HG03060 (cell line): ENCODE data around the gene CSNK2B.
"Not testable (repeated sequence)": the region's sequence is repeated elsewhere in the genome, so short reads cannot be mapped to it uniquely, and the experiment has no call there.

Experiments
- ATAC-seq: cut with Tn5 transposase; IDR thresholded peaks from one replicate; pipeline ENCODE4 v1.9.1; 2021; ENCODE audit warnings: low read depth, moderate number of reproducible peaks; ENCODE audit not compliant: unreplicated experiment

CSNK2B gene

DNA sequence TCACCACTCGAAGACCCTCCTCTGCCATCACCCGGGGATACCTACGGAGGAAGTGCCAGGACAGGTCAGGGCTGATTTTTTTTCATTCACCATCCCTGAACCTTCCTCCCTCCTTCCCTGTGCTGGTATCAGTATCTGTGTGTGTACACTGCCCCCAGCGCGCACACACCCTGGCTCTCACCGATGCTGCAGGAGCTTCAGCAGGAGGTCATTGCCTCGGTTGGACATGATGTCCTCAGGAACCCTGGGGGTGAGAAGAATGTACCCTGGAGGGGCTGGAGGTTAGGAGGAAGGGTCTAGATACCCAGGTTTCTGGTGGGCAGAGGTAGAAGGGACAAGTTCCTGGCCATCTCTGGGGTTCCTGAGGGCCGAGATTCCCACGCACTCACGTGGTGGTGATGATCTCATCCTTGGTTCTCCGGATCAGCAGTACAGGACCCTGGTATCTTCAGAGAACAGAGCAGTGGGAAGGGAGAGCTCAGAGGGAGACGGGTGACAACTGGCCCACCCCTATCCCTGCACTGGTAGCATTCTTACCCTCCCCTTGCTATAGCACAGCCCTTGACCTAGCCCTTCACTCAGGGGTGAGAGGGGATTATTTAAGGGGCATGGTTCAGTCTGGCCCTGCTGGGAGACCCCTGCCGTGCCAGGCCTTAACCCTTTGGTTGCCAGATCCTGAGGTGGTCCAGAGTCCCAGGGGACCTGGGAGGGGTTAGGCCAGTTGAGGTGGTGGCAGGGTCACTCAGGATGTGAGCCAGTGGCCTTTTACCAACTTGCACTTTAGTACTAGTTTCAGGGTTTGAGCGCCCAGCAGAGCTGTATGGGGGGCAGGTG lies 22.2 kb downstream of the CSNK2B start:
- ATAC-seq = no peak

DNA sequence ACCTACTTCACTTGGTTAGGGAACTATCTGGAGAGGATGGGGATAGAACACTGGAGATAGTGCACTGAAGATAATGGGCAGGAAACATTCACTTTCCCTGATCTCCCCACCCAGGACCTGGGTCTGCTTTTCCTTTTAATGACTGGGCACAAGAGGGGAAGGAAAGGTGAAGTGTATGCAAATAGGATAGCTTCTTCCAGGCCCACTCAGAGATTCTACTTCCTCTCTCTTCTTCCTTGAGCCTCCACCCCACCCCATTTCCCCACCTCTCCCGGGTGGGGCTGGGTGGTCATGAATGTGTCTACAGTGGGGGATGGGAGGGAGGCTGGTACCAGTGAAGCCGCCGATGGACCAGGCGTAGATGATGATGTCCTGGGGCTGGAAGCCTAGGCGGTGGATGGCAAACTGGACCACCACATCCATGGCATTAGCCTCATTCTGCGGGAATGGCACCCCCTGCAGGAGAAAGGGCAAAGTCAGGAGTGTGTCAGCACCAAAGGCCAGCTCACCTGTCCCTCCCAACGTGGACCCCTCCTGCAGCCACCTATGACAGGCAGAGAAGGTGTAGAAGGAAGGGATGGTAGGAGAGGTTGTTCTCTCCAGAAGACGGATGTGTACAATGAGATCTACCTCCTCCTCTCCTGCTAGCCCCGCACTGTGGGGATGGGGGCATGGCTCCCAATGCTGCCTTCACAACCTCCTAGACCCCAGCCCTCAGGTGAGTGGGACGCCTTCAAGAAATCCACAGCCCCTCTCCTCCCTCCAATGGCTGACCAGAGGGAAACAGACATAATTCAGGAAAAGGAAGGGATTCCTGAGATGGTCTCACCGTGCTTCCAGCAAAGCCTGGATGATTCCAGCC lies 23.6 kb downstream of the CSNK2B start:
- no peak for ATAC-seq

GRCh38 chr6:31690231-31691077 lies 24.6 kb downstream of the CSNK2B start:
- ATAC-seq = no peak

DNA sequence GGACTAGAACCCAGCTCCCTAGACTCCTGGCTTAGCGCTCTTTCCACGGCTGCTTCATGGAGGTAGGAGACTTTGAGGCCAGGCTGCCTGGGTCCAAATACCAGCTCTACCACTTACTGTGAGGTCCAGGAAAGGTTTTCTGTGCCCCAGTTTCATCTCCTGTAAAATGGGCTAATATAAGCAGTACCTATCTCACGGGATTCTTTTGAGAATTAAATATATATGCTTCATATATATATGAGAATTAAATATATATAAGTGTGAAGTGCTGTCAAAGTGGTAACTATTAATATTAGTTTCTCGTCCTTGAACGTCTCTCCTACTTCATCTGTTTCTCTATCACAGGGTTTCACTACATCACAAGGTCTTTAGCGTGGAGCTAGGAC lies 25.2 kb downstream of the CSNK2B start:
- no peak for ATAC-seq

DNA sequence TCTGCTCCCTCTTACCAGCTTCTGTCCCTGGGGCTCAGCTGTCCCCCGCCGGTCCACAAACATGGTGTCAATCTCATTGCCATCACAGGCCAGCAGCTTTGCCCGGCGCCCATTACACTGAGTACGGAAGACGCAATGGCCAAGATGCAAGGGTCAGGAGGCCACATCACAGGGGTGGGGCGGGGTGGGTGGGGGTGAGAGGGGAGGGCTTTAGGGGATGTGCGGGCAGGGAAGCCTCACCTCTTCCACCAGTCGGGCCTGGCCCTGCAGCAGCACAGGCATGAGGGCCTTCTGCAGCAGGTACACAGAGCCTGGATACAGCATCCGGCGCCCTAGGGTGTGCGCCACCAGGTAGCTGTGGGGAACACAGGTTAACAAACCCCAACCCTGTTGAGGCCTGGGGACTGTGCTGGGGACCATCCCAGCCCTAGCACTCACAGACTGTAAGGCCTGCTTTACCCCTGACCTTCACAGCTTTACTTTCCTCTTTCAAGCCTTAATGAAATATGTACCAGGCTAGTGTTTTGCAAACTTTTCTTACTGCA lies 25.8 kb downstream of the CSNK2B start:
- ATAC-seq = no peak

DNA sequence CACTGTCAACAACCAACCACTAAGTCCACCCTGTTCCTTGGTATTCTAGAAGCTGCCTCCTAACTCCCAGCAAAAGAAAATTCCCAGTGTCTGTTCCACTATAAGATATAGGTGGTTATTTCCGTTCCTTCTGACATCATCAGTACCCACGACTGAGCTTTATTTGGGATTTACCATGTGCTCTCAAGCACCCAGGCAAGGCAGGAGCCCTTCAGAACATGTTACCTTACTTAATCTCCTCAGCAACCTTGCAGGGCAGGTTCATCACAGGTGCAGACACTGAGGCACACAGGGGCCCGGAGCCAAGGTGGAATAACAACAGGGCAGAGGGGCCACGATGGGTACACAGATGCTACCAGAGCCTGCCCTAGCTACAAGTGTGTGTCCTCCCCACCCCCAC lies 26.5 kb downstream of the CSNK2B start:
- no peak for ATAC-seq

GRCh38 chr6:31692886-31693285 lies 27.0 kb downstream of the CSNK2B start:
- ATAC-seq = no peak

GRCh38 chr6:31693535-31693934 lies 27.7 kb downstream of the CSNK2B start:
- ATAC-seq = no peak

DNA sequence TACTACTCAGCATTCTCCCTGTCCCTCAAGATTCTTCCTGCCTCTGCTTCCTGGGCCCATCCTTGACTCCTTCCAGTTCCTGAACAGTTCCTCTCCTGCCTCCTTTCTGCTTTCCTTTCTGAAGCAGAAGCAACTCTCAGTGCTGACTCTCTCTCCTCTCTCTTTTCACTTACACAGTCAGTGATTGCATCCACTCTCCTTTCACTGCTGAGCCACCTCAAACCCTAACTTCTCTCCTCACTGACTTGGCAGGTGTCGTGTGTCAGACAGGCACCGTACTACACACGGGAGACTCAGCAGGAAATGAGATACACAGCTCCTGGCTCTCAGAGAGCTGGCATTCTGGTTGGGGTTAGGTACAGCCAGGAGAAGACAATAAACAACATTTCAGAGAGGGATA lies 31.7 kb downstream of the CSNK2B start:
- no peak for ATAC-seq

DNA sequence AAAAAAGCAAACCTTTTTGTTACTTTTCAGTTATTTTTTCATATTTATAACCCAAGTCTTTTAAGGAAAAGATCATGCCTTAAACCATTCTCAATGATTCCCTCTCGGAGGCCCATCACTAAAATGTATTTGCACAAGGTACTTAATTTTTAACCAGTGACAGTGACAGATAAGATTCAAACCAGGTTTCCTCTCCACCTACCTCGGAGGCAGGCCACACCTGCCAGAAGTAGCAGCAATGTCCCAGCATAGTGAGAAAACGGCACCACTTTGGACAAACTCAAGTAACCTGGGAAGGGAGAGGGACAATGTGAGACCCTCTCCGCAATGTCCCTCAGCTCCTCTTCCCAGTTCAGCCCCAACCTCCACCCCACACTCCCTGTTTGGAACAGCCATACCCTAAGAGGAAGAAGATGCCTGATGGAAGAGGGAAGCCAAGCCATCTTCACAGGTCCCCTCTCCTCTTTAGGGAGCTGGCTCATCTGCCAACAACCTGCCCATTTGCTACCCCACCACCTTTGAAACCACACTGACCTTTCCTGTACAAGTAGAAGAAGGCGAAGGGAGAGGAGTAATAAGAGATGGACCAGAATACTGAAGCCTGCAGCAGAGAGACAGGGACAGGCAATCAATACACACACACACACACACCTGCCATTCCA lies 35.0 kb downstream of the CSNK2B start:
- no peak for ATAC-seq

DNA sequence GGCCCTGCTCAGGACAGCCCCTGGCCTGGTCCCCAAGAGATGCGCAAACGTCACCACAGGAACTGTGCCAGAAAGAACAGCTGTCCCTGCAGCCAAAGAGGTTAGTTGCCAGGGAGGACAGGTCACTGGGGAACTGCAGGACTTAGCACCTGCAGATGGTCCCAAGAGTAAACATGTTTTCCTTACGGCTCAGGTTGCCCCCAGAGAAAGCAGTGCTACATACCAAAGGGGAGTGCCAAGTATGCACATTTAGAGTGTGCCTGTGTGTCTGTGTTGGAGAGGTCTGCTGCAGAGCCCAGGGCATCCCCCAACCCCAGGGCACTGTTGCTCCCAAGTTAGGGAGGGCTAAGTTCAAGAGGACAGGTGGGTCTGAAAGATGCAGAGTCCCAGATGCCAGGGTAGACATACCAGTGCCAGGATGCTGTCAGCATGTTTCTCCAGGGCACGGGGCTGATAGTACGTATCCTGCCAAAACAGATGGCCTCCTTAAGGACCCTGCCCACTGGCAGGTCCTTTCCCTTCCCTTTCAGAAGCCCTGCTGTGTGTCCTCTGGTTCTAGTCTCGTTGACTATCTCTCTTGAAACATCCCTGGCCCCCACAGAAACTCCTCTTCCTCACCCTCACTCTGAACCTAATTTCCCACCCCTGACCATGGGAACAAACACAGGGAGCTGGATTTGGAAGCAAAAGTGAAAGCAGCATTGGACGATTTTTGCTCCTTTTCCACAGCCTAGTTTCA lies 36.0 kb downstream of the CSNK2B start:
- no peak for ATAC-seq

GRCh38 chr6:31702405-31702818 lies 36.5 kb downstream of the CSNK2B start:
- ATAC-seq = no peak

DNA sequence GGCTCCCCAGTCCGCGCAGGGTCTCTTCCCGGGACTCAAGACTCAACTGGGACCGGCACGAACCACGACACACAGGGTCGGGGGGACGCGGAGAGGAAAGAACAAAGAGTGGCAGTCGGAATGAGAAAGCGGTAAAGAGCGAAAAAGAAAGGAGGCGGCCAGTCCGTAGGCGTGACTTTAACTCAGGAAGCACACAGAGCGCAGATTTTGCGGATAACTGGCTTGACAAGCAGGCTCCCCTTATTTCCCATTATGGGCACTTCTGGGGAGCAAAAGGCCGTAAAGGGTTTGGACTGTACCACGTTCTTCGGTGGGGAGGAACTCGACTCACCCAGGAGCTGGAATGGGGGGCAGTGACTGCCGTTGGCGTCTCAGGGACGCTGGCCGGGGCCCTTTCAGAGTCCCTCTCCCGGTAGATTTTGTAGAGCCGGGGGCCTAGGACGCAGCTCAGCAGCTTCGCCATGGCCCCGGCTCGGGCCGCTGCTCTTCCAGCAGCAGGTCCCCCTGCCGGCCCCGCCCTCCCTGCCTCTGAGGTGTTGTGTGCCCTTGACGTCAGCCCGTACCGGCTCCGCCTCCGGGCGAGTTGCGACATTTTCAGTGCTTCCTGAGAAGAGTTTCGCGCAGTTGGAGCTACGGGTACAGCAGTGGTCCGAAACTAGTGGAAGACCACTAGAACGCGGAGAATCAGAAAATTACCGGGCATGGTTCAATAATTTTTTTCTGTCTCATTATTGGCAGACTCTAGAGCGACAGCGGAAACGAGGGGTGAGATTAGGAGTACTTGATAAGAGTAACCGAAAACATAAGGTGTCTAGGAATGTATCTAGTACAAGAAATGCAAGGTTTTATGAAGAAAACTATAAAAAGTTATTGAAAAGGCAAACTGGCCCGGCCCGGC lies 37.2 kb downstream of the CSNK2B start, which contains the start of gene ABHD16A:
Gene ABHD16A (minus strand): TSS at position 506 of the 898 bp plus-strand sequence. CDS start 43 bp downstream, at position 463.
- peak; percentile 93 for ATAC-seq

- no peak for ATAC-seq
Measured at GRCh38 chr6:31705931-31706330, 40.1 kb downstream of the CSNK2B start.

DNA sequence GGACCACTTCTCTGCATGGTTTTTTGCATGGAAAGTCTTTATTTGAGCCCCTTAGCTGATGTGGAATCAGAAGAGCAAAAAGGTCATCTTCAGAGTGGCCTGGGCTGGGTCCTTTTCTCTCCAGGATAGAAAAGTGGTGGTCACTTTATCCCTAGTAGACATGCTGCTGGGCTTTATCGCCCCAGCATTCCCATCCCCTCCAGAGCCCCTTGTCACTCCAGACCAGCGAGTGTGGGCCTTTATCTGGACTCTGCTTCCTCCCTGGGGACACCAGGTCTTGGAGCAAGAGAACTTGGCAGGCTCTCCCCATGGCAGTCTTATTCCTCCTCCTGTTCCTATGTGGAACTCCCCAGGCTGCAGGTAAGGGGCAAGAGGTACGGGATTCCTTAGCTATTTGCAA lies 40.7 kb downstream of the CSNK2B start, which contains the start of gene LY6G6F:
Gene LY6G6F (plus strand): TSS at position 268 of the 400 bp plus-strand sequence. CDS start 41 bp downstream, at position 309.
- no peak for ATAC-seq

DNA sequence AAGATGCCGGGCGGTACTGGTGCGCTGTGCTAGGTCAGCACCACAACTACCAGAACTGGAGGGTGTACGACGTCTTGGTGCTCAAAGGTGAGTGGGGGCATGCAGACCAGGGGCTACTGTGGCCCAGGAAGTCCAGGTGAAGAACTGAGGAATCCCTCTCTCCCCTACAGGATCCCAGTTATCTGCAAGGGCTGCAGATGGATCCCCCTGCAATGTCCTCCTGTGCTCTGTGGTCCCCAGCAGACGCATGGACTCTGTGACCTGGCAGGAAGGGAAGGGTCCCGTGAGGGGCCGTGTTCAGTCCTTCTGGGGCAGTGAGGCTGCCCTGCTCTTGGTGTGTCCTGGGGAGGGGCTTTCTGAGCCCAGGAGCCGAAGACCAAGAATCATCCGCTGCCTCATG lies 41.8 kb downstream of the CSNK2B start:
- no peak for ATAC-seq

- ATAC-seq = no peak
Measured at GRCh38 chr6:31708224-31708623, 42.3 kb downstream of the CSNK2B start.

DNA sequence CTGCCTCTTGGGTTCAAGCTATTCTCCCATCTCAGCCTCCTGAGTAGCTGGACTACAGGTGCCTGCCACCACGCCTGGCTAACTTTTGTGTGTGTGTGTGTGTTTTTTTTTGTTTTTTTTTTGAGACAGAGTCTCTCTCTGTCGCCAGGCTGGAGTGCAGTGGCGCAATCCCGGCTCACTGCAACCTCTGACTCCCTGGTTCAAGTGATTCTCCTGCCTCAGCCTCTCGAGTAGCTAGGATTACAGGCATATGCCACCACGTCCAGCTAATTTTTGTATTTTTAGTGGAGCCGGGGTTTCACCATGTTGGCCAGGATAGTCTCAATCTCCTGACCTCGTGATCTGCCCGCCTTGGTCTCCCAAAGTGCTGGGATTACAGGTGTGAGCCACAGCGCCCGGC lies 43.3 kb downstream of the CSNK2B start:
- not testable (repeated sequence) for ATAC-seq
